ENCODE results near the gene ADGRD1.
"Not testable (repeated sequence)": the region's sequence is repeated elsewhere in the genome, so short reads cannot be mapped to it uniquely, and the experiment has no call there.

The ADGRD1 gene

DNA sequence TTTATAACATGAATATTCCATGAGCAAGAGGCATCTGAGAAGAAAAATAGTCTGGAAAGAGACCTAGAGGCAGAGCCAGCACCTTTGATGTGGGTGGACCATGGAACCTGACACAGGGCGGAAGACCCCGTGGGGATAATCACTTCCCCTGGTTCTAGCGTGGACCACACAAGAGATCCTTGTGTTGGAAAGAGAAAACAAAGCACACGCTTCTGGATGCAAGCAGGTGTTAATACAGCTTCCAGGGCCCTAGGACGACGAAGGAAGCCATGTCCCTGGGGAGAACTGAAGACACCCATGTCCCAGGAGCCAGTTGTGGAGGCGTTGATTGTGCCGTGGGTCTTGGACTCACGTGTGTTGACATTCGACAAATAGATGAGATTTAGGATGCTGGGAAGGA is 102.9 kb downstream of the ADGRD1 start:
- no peak for DNase-seq (ENCODE audit: low spot score)

DNA sequence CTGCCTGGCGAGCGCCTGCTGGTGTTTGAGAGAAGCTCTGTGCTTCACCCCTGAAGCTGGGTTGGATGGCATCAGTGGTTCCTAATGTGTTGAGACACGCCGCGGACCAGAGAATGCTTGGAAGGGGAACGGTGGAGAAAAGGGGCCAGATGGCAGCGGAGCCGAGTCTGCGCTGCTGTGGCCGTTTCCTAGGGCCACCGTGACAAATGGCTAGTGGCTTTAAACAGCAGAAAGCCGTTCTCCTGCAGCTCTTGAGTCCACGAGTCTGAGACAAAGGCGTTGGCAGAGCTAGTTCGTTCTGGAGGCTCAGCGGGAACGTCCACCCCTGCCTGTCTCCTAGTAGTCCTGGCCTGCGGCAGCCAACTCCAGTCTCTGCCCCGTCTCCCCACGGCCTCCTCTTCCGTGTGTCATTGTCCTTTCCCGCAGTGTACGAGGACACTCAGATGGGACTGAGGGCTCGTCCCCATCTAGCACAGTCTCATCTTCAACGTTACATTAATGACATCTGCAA is 103.6 kb downstream of the ADGRD1 start:
- no peak for DNase-seq (ENCODE audit: low spot score)

DNA sequence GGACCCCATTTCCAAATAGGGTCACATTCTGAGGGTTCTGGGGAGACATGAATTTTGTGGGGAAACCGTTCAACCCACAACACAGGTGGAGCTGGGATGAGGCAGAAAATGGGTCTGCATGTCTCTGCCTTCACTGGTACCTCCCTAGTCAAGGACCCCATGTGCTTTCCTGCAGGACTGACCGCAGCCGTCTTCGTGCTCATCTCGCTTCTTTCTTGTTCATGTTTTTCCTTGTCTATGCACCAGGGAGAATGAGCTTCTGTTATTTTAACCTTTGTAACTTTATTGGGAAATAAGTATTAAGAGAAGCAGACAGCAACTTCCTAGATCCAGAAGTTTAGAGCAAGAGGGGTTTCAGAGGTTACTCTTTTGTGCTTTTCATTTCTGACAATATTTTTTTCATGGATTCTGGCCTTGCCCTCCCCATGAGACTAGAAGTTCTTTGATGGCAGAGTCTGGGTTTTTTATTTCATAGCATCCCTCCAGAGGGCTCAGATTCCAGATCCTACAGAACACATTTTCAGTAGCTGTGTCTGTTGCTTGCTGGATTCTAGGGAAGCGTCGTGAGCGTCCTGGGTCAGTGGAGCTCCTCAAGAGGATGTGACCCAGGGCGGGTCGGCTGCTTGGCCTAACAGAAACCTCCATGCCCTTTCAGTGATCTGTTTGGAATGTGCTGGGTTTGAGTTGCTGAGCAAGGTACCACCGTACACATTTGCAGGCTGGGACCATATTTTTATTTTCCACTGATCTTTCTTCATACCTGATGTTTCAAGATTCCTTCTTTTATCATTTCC is 104.2 kb downstream of the ADGRD1 start:
- DNase-seq (ENCODE audit: low spot score), result no peak

DNA sequence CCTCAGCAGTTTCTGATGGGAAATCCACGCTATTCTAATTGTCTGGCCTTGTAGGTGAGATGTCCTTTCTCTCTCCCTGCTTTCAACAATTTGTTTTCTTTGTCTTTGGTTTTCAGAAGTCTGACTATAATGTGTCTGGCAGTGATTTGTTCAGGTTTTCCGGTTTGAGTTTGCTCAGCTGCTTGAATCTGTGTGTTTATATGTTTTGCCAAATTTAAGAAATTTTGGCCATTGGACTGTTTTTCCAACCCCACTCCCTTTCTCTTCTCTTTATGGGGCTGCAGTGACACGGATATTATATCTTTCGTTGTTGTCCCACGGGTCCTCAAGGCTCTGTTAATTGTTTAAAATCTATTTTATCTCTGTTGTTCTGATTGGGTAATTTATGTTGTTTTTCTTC is 105.0 kb downstream of the ADGRD1 start:
- DNase-seq (ENCODE audit: low spot score), result no peak

DNA sequence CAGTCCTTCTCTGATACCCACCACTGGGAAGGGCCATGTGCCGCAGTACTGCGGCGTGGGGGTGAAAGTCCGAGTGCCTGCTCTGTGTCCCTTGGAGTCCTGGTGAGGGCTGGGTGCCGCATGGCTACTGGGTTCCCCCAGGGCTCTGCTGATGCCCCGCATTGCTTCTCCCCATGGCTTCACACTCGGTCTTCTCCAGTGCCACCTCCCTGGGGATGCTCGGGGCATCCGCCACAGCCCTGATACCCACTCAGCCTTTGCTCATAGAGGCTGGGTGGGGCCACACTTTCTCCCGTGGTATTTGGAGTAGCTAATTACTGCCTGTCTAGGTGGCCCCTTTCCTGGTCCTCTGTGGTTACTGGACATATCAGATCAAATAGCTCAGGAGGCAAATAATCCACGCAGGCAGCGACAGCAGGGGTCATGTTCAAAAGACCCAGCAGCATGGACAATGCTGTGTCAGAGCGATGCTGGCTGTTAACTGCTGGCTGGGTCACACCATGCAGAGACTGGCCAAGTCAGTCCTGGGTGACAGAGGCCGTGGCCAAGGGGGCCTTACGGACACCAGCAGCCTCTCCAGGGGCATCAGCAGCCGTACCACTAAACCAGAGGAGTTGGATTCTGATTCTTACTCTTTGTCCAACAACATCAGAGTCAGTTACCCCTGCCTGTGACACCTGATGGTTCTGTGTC is 106.5 kb downstream of the ADGRD1 start:
- DNase-seq (ENCODE audit: low spot score), result no peak

DNA sequence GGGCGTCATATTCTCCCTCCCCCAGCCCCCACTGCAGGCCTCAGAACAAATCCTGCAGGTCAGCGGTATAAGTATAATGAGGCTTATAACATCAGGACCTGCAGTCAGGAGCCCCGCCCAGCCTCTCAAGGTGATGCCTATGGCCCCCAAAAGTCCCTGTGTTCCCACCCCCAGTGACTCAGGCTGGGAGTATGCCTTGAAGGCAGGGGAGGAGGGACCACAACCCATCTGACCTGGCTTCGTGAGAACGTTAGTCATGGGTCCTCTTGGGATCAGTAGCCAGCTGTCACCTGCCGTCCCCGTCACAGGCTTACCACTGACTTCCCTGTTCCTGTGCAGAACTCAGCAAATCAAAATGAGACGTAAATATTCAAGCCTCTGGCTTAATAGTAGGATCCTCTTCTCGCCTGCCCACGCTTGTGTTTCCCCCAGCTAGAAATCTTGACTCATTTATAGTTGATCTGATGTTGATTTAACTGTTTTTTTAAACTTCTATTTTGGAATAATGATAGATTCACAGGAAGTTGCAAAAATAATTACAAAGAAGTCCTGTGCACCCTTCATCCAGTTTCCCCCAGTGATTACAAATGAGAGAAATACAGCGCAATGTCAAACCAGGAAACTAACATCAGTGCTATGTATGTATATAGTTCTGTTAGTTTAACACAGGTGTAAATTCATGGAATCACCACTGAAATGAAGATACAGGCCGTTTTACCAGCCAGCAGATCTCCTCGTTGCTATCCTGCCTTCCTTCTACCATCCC is 107.5 kb downstream of the ADGRD1 start:
- DNase-seq (ENCODE audit: low spot score), result no peak

DNA sequence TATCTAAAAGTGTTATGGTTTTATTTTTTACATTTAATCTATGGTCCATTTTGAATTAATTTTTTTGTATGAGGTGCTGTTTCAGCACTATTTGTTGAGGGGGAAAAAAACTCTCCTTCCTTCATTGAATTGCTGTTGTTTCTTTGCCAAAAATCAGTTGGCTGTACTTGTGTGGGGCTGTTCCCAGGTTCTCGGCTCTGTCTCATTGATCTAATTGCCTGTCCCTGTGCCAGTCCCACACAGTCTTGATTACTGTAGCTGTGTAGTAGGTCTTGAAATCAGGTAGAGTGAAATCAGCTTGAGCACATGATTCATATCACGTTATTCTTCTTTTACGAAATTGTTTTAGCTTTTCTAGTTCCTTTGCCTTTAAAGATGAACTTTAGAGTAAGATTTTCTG is 109.7 kb downstream of the ADGRD1 start:
- no peak for DNase-seq (ENCODE audit: low spot score)

DNA sequence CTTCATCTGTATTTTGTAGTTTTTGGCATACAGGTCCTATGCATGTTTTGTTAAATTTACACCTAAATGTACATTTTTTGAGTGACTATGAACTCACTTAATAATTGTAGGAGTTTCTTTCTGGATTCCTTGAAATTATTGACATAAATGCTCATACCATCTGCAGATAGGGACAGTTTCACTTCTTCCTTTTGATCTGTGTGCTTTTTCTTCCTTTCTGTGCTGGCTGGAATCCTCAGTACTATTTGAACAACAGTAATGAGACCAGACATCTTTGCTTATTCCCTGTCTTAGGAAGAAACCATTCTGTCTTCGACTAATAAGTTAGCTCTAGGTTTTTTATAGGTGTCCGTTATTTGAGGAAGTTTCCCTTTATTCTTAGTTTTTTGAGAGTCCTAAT is 110.3 kb downstream of the ADGRD1 start:
- no peak for DNase-seq (ENCODE audit: low spot score)

DNA sequence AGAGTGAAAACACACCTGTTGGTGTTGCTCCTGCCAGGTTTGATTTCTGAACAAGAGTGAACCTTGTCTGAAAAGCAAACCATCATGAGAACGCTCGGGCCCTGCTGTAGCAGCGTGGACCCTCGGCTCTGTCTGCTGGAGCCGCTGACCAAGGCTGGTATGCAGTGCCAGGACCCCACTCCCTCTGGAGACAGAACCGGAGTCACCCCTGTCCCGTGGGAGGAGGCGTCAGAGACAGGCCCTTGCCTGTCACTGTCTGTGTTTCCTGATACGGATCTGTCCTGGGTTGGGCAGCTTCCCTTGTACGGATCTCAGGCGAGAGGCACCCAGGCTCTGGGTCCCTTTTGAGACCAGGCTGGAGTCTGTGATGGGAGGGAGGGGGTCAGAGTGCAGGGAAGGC is 111.6 kb downstream of the ADGRD1 start:
- no peak for DNase-seq (ENCODE audit: low spot score)

DNA sequence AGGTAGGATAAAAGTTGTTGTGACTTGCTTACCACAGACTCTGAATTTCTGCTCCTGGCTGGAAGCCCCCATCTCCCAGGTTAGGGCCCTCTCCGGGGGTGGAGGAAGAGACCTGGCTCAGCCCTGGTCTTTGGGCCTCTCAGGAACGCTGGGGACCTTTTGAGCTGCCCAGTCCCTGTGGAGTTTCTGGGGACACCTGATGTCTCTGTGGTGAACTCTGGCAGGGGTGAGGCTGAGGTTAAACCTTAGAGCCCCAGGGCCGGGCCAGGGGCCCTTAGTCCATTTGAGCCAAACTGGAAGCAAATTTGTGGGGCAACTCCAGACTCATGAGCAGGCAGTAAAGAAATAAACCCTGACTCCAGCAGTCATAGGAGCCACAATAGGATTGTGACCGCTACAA is 112.1 kb downstream of the ADGRD1 start:
- DNase-seq (ENCODE audit: low spot score), result no peak

DNA sequence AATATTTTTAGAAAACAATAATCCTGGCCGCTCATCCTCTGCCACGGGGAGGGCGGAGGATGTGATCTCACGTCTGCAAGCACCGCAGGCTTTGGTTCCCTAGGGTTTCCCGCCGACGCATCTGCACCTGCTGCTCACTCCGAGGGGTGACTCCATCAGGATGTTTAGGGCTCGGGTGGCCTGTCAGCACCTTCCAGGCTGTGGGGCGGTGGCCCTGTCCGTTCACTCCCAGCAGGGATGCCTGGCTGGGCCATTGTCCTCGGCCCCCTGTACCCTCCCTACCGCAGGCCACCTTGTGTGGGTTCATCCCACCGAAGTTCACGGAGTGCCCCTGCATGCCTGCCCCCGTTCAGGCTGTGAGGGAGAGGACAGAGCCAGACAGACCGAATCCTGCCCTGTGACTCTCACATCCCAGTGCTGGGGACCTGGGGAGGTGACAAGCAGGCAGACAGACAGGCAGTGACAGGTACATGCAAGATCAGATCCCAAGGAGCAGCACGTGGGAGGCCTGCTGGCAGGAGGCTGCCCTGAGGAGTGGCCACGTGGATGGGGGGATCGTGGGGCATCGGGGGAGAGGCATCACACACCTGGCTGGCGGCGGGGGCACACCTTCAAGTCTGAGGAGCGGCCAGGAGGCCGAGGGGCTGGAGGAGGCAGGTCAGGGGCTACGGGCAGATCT is 112.6 kb downstream of the ADGRD1 start:
- DNase-seq (ENCODE audit: low spot score), result no peak

DNA sequence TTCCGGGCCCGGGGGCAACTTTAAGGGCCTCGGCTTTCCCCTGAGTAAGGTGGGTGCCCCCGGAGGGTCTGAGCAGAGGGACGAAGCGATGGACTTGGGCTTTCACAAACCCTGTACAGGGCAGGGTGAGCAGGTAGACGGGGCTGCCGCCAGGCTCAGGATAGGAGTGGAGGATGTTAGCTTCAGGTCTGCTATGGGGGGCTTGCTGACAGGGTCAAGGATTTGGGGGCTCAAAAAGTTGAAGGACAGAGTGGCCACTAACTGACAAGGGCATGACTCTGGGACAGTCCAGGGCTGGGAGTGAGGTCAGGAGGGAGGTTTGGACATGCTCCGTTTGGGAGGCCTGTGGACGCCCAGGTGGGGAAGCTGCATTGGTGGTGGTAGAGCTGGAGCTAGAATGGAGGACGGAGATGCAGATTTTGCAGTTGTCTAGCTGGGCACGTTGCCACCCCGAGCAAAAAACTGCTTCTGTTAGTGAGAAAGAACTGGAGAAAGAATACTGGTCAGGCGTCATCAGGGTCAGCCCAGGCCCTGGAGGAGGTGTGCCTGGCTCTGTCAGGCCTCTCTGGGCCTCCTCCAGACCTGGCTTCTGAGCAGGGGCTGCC is 113.3 kb downstream of the ADGRD1 start:
- DNase-seq (ENCODE audit: low spot score), result no peak

DNA sequence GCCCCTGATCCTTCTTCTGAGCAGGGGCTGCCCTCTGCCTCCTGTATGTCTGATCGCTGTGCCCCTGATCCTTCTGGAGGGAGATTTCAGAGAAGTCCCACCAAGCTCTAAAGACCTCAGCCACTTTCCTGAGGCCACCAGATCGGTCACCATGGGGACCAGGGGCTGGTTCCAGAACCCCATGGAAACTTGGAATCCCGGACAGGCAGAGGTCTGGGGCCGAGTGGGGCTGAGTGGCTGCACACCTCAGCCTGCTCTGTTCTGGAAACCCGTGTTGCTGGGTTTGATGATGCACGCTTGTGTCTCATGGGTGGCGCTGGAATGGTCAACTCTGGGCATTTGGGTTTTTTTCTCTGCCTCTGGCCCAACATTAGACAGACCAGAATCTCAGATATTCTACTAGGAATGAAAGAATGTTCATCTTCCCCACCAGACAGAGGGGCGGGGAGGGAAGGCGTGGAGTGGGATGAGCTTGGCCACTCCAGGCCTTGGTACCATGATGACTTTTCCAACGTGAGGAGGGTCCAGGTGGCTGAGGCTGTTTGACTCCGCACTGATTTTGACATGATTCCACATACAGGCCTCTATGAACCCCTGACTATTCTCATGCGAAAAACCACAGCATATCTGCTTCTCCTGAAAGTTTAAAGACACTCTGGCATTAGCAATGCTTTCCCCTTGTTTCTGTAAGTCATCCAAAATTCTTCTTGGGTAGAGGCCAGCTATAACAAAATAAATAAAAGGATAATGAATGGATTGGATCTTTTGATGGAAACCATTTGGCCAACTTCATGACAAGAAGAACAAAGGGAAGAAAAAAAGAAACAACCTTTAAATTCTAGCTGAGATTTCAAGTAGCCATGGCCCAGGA is 114.5 kb downstream of the ADGRD1 start:
- DNase-seq (ENCODE audit: low spot score), result no peak

DNA sequence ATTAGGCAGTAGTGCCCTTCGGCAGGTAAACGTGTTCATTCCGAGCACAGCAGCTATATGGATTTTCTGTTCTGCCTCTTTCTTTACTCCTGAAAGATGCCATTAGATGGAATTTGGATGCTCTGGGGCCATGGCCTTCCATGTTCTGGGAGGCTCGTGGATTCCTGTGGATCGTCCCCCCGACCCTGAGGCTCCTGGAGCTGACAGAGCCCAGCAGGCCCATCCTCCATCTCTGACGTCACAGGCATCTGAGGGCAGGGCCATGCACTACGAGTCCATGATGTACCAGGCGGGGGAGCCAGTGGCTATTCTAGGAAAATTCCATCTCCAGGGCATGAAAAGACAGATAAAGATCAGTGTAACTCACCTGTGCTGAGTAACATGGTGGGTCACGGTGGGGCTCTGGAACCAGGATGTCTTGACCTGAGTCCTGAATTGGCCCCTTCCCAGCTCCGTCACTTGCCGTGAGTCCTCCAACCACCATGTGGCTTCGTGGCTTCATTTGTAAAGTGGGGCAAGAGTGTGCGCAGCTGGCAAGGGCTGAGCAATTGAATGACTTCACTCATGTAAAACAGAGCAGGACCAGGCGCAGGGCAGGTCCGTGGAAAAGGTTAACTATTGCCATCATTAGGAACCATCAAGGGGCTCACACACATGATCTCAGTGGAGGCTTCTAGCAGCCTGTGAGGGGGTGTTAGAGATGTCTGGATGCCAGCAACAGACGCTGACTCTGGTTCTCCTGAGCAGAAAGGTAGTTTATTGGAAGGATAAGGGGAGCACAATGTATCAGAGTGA is 115.4 kb downstream of the ADGRD1 start:
- DNase-seq (ENCODE audit: low spot score), result not testable (repeated sequence)

DNA sequence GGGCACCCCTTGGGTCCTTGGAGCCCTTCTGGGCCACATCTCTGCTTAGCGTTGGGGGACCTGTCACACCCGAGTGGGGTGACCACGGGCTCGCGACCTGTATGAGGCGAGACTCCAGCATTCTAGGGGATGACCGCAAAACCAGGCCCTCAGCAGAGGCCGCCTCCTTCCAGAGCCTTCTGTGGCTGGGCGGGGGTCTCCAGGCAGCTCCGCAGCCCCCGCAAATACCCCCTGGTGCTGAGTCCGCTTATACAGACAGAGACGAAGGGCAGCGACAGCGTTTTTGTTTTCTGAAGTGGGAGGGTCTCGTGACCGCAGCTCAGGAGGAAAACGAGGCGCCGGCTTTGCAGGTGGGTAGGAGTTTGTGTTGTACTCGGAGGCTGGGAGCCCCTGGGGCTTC is 116.4 kb downstream of the ADGRD1 start:
- not testable (repeated sequence) for DNase-seq (ENCODE audit: low spot score)

DNA sequence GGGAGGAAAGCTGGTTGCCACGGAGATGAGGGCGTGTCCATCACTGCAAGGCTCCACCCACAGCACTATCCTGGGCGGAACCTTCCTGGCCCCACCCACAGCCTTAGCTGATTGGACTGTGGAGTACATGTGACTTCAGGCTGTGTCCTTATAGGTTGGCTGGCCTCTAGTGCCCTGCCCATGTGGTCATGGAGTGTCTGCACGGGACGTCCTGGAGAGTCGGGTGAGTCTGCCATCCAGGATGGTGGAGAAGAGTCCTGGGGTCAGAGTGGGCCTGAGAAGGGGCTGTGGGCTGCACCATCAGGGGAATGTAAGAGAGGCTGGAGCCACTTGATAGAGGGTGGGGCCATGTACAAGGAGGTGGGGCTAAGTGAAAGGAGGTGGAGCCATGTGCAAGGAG is 117.0 kb downstream of the ADGRD1 start:
- not testable (repeated sequence) for DNase-seq (ENCODE audit: low spot score)

DNA sequence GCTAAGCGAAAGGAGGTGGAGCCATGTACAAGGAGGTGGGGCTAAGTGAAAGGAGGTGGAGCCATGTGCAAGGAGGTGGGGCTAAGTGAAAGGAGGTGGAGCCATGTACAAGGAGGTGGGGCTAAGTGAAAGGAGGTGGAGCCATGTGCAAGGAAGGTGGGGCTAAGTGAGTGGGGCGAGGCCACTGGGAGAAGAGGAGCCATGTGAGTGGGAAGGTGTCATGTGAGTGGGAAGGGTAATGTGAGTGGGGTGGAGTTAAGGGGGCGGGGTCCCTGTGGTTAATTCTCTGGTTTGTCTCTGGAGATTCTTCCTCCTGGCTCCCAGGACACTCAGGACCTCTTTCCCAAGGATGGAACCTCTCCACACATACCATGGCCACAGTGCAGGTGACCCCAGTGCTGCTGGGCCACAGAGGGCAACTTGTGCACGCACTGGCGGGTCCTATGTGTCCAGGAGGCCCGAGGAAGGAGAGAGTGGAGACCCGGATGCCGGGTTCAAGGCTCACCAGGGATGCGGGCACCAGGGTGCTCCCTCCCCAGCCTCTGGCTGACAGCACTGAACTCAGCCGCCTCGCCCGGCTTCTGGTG is 117.6 kb downstream of the ADGRD1 start:
- DNase-seq (ENCODE audit: low spot score), result not testable (repeated sequence)

DNA sequence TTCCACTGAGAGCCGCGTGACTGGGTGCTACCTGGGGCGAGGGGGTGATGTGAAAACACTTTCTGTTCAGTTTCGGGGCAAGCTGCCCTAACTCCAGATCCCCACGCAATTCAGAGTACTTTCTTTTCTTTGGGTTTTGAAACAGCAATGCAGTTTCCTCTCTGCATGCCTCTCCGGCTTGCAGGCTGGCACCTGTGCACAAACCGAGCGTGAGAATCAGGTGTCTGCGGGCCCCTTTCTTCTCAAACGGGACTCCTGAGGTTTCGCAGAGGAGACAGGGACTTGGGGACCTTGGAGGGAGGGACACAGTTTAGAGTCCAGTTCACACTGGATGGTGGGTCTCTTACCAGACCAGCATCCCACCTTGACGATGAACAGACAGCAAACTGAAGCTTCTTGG is 118.2 kb downstream of the ADGRD1 start:
- DNase-seq (ENCODE audit: low spot score), result not testable (repeated sequence)

DNA sequence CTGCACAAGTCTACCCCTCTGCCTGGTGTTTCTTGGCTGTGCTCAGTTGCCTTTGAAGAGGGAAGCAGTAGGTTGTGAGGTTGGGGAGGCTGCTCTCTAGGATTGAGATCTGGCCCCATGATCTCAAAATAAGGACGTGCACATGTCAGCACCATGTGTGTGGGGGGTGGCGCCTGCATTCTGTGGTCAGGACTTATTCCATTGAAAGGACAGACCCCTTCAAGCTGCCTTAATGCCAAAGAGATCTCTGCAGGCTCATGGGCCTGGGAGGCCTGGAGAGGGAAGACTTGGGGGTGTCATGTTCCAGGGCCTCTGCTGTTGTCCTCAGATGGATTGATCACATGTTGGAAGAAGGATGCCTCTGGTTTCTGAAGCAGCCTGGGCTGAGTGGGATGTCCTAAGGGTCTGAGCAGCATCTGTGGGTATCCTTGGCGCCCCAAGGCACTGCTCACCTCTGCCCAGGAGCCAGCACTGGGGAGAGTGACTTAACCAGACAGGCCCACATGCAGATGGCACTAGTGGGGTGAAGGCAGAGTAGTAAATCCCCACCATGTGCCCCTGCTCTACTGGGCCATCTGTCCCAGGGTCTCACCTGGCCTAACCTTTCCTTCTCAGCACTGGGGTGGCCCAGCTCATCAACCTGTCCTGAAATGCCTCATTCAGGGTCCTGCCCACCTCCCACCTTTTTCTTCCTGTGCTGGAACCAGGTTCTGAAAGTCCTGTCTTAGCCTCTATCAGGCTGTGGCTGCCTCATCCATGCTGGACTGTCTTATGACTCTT is 118.9 kb downstream of the ADGRD1 start:
- DNase-seq (ENCODE audit: low spot score), result no peak
